SKM-1 (cell line): Measurements from ENCODE around the gene SNX30.

Source experiments
- DNase-seq: peaks from one replicate; lab custom pipeline; 2025; ENCODE audit not compliant: unreplicated experiment; lab: John Stamatoyannopoulos, UW

SNX30 gene

GRCh38 chr9:112819635-112820496 is 69.3 kb downstream of the SNX30 start:
- no peak for DNase-seq

- DNase-seq: no peak
These were observed 70.3 kb downstream of the SNX30 start for GRCh38 chr9:112820881-112821280.

- DNase-seq: no peak
These were observed 72.1 kb downstream of the SNX30 start for GRCh38 chr9:112822618-112823017.

GRCh38 chr9:112823257-112823656 is 72.7 kb downstream of the SNX30 start:
- DNase-seq: no peak

GRCh38 chr9:112831281-112831851 is 80.8 kb downstream of the SNX30 start:
- DNase-seq: no peak

- DNase-seq: no peak
These were observed 81.4 kb downstream of the SNX30 start for GRCh38 chr9:112831969-112832368.

- no peak for DNase-seq
These were observed 82.5 kb downstream of the SNX30 start for GRCh38 chr9:112833081-112833480.

GRCh38 chr9:112836394-112836793 is 85.8 kb downstream of the SNX30 start:
- DNase-seq: no peak

GRCh38 chr9:112838342-112838741 is 87.8 kb downstream of the SNX30 start:
- no peak for DNase-seq

GRCh38 chr9:112839331-112839730 is 88.8 kb downstream of the SNX30 start:
- DNase-seq: no peak

GRCh38 chr9:112841261-112841660 is 90.7 kb downstream of the SNX30 start:
- DNase-seq: no peak

- DNase-seq: no peak
These were observed 92.0 kb downstream of the SNX30 start for GRCh38 chr9:112842555-112842954.

- no peak for DNase-seq
These were observed 94.4 kb downstream of the SNX30 start for GRCh38 chr9:112844771-112845542.

GRCh38 chr9:112846528-112847488 is 96.2 kb downstream of the SNX30 start:
- DNase-seq: no peak

GRCh38 chr9:112848316-112849151 is 98.0 kb downstream of the SNX30 start:
- DNase-seq: no peak

- DNase-seq: no peak
These were observed 98.9 kb downstream of the SNX30 start for GRCh38 chr9:112849363-112849922.

GRCh38 chr9:112850840-112851239 is 100.3 kb downstream of the SNX30 start:
- no peak for DNase-seq

- DNase-seq: no peak
These were observed 102.4 kb downstream of the SNX30 start for GRCh38 chr9:112852741-112853504.
